ENCODE measurements around the gene TNFAIP1.

DNA sequence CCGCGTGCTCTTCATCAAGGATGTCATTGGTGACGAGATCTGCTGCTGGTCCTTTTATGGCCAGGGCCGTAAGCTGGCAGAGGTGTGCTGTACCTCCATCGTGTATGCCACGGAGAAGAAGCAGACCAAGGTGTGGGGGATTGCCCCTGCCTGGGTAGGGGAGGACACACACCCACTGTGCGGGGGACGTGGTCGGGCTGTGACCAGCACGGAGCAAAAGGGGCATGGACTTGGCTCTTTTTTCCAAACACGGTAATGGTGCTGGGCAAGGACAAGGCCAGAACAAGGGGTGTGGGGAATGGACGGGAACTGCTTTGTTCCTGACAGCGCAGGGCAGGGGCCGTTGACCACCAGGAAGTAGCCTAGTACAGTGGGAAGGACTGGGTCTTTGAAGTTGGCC is 6.8 kb downstream of the TNFAIP1 start:
- TF ChIP-seq, protein P1, sequence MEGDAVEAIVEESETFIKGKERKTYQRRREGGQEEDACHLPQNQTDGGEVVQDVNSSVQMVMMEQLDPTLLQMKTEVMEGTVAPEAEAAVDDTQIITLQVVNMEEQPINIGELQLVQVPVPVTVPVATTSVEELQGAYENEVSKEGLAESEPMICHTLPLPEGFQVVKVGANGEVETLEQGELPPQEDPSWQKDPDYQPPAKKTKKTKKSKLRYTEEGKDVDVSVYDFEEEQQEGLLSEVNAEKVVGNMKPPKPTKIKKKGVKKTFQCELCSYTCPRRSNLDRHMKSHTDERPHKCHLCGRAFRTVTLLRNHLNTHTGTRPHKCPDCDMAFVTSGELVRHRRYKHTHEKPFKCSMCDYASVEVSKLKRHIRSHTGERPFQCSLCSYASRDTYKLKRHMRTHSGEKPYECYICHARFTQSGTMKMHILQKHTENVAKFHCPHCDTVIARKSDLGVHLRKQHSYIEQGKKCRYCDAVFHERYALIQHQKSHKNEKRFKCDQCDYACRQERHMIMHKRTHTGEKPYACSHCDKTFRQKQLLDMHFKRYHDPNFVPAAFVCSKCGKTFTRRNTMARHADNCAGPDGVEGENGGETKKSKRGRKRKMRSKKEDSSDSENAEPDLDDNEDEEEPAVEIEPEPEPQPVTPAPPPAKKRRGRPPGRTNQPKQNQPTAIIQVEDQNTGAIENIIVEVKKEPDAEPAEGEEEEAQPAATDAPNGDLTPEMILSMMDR (optimal IDR thresholded peaks at IDR 0.05 in 1 of 3, IDR thresholded peaks at IDR 0.05 in 1 of 3, conservative IDR thresholded peaks at IDR 0.05 in 1 of 3; ENCODE audit: extremely low read depth in 1 of 3, insufficient read depth in 2 of 3, low read length in 3 of 3) = no peak
- TF ChIP-seq EZH2 (IDR thresholded peaks at IDR 0.05; ENCODE audit: low read length) = no peak
